HG03460 (cell line): Measurements from ENCODE around the gene GNB5.
"Not testable (repeated sequence)": the region's sequence is repeated elsewhere in the genome, so short reads cannot be mapped to it uniquely, and the experiment has no call there.

Source experiments
- ATAC-seq: cut with Tn5 transposase; IDR thresholded peaks from one replicate; pipeline ENCODE4 v1.9.1; 2021; ENCODE audit not compliant: unreplicated experiment

The GNB5 gene

DNA sequence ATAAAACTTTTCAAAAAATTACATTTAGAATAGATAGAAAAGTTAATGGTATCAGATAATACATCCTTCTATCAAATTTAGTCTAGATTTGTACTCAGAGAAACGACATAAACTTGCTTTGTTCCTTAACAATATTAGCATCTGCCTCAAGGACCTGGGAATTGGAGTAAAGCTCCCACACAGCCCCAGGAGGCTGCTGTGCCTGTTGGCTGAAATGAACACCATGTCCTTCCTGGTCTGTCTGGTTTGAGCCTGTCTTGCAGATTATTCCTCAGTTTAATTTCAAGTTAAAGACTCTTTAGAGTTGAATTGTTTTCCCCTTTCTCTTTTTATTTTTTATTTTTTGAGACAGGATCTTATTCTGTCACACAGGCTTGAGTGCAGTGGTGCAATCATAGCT is 19.4 kb downstream of the GNB5 start:
- no peak for ATAC-seq

DNA sequence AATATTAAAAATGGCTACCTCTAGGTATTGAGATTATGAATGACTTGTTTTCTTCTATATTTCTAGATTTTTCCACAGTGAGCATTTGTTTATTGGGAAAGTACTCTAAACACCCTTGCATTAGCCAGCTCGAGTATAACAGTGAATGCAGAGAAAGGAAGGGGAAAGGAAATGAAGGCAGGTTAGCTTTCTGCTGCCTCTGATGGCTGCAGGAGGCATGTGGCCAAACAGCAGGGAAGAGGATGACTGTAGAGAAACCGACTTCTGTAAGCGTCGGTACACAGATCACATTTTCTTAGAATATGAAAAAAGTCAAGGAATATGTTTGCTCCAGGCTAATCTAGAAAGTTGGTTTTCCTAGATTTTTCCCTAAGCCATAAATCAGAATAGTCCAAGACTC is 19.8 kb downstream of the GNB5 start:
- ATAC-seq = no peak

- ATAC-seq = not testable (repeated sequence)
Measured at GRCh38 chr15:52170199-52170598, 21.0 kb downstream of the GNB5 start.

DNA sequence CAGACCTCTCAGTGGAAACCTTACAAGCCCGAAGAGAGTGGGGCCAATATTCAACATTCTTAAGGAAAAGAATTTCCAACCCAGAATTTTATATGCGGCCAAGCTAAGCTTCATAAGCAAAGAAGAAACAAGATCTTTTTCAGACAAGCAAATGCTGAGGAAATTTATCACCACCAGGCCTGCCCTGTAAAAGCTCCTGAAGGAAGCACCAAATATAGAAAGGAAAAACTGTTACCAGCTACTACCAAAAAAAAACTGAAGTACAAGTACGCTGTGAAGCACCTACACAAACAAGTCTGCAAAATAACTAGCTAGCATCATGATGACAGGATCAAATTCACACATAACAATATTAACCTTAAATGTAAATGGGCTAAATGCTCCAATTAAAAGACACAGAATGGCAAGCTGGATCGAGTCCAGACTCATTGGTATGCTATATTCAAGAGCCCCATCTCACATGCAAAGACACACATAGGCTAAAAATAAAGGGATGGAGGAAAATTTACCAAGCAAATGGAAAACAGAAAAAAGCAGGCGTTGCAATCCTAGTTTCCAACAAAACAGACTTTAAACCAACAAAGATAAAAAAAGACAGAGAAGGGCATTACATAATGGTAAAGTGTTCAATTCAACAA is 25.6 kb downstream of the GNB5 start:
- not testable (repeated sequence) for ATAC-seq

- no peak for ATAC-seq
Measured at GRCh38 chr15:52164631-52165265, 26.4 kb downstream of the GNB5 start.

DNA sequence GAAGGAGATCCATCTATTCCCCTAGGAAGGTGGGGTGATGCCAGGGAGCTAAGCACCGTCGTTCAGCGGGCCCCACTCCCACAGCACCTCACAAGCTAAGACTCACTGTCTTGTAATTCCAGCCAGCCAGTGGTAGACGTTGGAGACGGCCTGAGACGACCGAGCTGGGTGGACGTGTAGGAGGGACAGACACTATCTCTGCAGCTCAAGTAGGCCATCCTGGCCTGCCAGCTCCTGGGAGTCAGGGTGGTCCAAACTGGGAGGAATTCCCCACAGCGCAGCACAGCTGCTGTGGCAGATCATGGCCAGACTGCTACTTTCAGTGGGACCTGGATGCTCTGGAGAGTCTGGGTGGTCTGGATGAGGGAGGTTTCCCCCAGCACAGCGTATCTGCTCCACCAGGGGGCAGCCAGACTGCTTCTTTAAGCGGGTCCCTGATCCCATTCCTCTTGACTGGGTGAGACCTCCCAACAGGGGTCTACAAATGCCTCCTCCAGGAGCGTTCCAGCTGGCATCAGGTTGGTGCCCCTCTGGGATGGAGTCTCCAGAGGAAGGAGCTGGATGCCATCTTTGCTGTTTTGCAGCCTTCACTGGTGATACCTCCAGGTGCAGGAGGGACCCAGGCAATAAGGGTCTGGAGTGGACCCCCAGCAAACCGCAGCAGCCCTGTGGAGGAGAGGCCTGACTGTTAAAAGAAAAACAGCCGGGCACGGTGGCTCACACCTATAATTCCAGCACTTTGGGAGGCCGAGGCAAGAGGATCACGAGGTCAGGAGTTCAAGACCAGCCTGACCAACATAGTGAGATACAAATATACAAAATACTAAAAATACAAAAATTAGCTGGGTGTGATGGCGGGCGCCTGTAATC is 27.6 kb downstream of the GNB5 start:
- no peak for ATAC-seq

DNA sequence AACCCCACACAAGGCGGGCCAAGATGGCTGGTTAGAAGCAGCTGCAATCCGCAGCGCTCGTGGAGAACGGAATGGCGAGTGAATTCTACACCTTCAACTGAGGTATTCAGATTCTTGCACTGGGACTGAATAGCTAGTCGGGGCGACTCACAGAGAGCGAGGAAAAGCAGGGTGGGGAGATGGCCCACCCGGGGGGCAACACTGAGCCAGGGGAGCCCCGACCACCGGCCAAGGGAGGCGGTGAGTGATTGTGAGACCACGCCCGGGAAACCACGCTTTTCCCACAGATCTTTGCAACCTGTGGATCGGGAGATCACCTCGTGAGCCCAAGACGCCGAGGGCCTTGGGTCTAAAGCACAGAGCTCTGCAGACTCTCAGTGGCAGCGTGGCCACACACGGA is 28.3 kb downstream of the GNB5 start:
- no peak for ATAC-seq

DNA sequence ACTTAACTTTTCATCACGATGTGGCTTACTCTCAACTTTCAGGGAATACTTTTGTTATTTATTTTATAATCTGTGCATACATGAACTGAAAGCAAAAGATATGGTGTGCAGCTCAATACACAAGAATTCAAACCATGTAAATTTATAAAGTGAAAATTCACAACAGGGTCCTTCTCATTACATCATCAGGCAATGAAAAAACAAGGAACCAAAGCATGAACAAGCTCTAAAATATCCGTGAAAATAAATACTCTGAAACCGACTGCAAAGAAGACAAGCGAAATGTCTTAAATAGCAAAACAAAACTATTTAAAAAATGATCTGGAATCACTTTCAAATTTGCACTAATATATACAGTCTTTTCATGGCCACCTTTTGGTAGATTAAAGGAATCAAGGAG is 28.9 kb downstream of the GNB5 start:
- no peak for ATAC-seq

GRCh38 chr15:52161406-52161966 is 29.7 kb downstream of the GNB5 start:
- no peak for ATAC-seq

- no peak for ATAC-seq
Measured at GRCh38 chr15:52159645-52160044, 31.5 kb downstream of the GNB5 start.

- ATAC-seq = no peak
Measured at GRCh38 chr15:52158084-52158765, 33.0 kb downstream of the GNB5 start.

- no peak for ATAC-seq
Measured at GRCh38 chr15:52155878-52156277, 35.3 kb downstream of the GNB5 start.

DNA sequence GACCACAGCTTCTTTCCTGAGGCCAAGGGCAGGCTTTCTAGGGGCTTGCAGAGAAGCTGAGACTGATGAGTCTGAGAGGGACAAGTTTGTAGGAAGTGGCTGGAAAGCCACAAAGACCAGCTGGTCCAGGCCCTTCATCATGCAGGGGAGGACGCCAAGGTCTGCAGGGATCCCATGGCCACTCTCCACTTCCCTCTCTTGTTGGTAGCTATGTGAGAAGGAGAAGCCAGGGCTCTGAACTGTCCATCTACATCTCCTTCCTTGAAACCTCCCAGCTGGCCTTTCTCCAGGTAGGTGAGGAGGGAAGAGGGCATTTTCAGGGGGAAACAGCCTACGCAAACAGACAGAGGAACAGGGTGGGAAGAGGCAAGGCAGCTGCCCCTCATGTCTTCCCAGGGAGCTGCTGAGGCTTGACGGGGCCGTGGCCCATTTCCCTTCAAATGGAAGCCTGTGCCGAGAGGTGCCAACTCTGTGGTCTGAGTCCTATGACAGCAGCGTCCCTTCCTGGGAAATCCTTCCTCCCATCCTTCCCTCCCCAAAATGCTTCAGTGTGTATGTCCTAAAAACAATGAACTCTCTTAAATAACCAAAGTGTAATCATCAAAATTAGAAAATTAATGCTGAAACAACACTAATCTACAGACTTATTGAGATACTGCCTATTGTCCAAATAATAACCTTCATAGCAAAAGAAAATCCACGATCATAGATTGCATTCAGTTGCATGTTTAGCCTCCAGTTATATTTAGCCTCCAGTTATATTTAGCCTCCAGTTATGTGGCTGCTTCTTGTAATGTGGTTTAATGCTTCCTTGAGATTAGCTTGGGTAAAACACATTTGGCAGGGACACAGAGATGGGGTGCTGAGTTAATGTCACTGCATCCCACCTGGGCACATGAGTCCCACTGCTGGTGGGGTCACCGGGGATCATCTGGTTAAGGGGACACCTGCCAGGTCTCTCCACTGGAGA is 36.0 kb downstream of the GNB5 start:
- ATAC-seq = no peak

DNA sequence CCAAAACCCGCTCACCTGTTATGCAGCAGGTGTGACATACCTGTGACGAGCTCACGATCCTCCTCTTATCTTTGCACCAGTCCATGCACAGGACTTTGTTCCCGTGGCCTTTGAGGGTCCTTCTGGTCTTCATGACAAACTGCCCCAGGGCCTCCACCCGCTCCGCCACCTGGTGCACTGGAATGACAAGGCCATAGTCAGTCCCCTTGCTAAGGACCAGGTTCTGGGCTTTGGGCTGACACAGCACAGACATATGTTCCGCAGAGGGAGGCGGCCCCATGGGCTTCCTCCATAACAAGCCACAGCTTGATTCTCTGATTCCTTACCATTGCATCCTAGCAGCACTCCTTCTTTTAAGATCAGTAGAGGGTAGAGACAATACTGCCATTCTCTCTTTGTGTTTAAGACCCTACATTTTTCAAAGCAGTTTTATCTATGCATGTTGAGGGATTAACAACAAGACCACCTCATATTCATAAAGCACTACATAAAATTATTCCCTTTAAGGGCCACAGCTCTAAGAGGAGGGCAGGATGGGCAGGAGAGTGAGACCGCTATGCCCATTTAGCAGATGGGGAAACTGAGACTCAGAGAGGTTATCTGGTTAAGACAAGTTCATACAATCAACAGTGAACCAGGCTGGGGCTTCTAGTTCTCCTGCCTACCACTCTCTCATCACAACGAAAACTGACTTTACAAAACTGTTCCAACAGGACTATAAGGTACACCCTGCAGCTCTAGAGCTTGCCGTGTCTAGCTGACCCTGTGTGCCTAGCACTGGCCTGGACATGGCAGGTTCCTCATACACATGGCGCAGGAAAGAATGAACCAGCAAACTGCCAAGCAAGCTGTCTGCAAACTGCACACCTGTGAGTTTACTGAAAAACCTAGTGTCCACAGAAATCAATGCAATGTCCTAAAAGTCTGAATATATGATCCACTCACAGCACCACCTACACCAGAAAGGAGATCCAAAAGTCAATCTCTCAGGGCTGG is 37.0 kb downstream of the GNB5 start:
- no peak for ATAC-seq

DNA sequence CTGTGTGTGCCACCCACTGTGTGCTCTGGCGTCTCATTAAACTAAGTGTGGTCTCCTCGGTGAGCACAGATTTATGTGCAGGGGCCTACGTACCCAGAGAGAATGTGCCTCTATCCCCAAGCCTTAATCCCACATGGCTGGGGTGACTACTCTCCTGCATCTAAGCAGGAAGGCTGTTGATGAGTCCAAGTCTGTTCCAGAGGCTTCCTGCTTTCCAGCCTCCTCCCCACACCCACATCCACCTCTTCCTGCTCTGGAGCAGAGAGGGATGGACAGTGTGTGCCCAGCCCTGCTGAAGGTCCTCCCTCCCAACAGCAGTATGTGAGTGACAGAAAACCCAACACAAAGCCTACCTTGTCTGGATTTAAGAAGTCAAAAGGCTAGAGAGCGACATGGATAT is 39.8 kb downstream of the GNB5 start:
- no peak for ATAC-seq

DNA sequence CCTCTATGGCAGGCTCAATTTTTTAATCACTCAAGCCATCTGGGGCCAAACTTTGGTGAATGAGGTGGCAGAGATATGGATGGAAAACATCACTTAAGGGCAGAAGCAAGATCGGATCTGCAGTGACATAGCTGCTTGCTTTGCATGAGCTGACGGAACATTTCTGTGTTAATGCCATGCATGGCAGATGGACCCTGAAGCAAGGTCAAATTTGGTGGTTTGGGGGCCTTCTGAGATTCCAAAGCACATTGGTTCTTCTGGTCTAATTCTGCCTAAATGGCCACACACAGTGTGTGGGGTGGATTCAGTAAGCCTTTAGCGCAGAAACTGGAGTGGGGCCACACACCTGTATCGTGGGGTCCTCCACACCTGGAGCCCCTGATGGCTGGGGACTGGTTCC is 40.3 kb downstream of the GNB5 start:
- no peak for ATAC-seq

DNA sequence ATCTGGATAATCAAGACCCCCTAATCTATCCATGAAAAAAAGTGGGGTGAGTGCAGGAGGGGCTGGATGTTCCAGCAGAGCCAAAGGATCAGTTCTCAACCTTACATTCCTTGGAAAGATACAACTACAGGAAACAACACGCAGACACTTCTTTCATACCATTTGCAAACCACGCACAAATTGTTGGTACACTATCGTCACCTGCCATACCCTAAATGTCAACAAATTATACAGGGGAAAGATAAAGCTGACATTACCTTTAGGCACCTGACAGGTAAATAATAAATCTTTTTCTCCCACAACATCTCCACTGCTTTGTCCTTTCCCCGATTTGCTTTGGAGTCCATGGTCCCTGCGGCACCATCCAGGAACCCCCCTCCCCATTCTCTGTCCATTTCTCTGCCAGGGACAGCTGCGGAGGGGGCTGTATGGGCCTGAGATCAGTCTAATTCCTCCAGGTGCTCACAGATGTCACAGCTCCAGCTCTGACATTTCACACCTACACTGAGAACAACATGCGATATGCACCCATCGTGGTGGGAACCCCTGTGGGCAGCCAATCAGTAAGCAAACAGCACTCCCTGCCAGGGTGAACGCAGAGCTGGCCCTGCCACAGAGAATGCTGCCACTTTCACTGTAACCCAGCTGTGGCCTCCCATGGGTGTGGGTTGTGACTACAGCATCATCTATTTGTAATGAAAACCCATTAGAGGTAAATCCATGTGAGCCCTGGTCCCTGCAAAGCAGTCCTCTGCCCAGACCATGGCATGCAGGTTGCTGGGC is 41.0 kb downstream of the GNB5 start:
- ATAC-seq = no peak

GRCh38 chr15:52148403-52148802 is 42.8 kb downstream of the GNB5 start:
- no peak for ATAC-seq
